GM12892 (cell line): ENCODE results near the gene RNF213.
"Not testable (repeated sequence)": the region's sequence is repeated elsewhere in the genome, so short reads cannot be mapped to it uniquely, and the experiment has no call there.

ENCODE experiments used
- DNase-seq: peaks from one replicate; pipeline ENCODE4 v3.0.0; 2011; ENCODE audit not compliant: insufficient read length
- FAIRE-seq: peaks from 2 replicates; lab custom pipeline; 2011; peaks lifted over from hg19 to GRCh38; lab: Jason Lieb, UNC
- POLR2A ChIP-seq: IDR thresholded peaks from 2 replicates; pipeline ENCODE4 v1.6.1; 2011; ENCODE audit warnings: low read depth, low read length, control low read depth
- POLR2AphosphoS5 ChIP-seq: IDR thresholded peaks from 2 replicates; pipeline ENCODE4 v1.6.1; 2011; ENCODE audit warnings: low read depth, low read length, control low read depth
- TAF1 ChIP-seq: IDR thresholded peaks from 2 replicates; pipeline ENCODE4 v1.6.1; 2011; ENCODE audit warnings: low read depth, mild to moderate bottlenecking, control low read depth, low read length, borderline replicate concordance

The RNF213 gene

DNA sequence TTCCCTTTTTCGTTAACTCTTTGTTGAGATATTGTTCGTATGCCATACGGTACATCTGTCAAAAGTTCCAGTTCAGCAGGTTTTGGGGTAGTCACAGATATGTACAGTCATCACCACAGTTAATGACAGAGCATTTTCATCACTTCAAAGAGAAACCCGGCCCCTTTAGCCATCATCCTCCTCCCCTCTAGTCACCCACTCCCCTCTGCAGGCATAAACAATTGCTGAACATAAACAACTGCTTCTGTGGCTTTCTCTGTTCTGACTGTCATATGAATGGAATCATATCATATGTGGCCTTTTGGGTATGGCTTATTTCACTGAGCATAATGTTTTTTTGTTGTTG lies 59.3 kb downstream of the RNF213 start:
- no peak for TF ChIP-seq POLR2AphosphoS5
- TF ChIP-seq POLR2A = no peak
- no peak for TF ChIP-seq TAF1
- FAIRE-seq = no peak
- DNase-seq = no peak

DNA sequence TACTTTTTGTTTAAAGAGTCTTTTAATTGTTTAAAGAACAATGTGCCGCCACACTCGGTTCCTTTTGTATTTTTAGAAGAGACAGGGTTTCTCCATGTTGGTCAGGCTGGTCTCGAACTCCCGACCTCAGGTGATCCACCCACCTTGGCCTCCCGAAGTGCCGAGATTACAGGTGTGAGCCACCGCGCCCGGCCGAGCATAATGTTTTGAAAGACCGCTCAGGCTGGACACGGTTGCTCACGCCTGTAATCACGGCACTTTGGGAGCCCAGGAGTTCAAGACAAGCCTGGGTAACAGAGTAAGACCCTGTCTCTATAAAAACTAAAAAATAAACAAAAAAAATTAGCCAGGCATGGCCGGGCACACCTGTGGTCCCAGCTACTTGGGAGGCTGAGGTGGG lies 59.8 kb downstream of the RNF213 start:
- TF ChIP-seq POLR2AphosphoS5 (no peak), TAF1 (no peak), POLR2A (no peak)
- no peak for DNase-seq
- no peak for FAIRE-seq

DNA sequence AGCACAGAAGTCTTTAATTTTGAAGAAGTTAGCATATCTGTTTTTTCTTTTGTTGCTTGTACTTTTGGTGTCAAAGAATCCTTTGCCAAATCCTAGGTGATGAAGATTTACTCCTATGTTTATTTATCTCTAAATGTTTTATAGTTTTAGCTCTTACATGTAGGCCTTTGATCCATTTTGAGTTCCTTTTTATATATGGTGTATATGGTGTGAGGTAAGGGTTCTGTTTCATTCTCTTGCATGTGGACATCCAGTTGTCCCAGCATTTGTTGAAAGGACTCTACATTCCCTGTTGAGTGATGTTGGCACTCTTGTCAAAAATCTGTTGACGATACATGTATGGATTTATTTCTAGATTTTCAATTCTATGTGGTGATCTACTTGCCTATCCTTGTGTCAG lies 62.2 kb downstream of the RNF213 start:
- no peak for DNase-seq
- no peak for FAIRE-seq

DNA sequence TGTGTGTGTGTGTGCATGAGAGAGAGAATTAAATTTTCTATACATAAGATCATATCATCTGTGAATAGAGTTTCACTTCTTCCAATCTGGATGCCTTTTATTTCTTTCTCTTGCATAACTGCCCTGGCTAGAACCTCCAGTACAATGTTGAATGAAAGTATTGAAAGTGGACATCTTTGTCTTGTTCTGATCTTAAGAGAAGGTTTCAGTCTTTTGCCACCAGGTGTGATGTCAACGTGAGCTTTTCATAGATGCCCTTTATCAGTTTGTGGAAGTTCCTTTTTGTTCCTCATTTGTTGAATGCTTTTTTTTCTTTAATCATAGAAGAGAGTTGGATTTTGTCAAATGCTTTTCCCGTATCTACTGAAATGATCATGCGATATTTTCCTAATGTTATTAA lies 63.3 kb downstream of the RNF213 start:
- DNase-seq (no peak), FAIRE-seq (no peak)
- TF ChIP-seq POLR2A (no peak), POLR2AphosphoS5 (no peak), TAF1 (no peak)

More for the DNA sequence above, 62.2 kb downstream of the RNF213 start:
- TF ChIP-seq TAF1 (no peak), POLR2A (no peak), POLR2AphosphoS5 (no peak)

DNA sequence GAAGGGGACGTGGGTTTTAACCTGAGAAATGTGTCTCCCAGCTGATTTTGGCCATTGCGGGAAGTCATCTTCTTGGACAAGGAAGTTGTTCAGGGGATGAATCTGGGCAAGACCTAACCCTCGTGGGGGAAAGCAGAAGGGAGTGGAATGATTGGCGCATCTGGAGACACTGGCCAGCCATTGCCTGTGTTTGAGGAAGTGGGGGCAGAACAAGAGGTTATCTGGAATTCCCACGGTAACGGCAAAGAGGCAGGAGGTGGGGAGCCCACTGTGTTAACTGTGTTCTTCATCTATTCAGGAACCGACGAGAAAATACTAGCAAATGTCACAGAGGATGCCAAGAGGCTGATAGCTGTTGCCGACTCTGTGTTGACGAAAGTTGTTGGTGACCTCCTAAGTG lies 66.9 kb downstream of the RNF213 start:
- FAIRE-seq (no peak), DNase-seq (no peak)
- TF ChIP-seq TAF1 (no peak), POLR2A (no peak), POLR2AphosphoS5 (no peak)

DNA sequence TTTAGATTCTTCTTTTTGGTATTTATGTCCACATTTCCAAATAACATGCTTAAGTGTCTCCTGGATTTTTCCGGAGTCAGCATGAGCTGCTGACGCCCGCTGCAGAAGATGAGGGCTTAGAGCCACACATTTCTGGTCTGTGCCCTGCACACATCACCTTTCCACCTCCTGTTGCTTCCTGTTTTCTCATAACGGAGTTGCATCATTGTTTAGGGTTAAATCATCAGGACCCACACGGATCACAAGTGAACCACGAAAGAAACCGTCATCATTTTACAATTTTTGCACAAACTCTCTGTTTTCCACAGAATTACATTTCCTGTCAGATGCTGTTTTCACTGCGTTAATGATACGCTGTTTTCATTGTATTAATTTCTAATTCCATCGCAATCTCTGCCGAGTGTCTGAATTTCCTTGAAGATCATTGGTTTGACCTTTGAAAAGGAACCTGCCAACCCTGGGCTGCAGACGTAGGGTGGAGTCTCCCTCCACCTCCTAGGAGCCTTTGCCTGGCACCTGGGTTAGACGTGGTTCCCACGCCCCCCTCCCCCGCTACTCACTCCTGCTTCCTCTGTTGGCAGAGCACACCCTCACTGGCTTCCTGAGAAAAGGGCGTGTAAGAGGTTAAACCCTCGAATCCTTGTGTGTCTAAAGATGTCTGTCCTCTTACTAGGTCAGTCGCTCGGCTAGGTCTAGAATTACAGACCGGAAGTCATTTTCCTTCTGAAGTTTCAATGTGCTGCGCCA lies 68.2 kb downstream of the RNF213 start:
- TF ChIP-seq POLR2AphosphoS5 = no peak
- TF ChIP-seq TAF1 = no peak
- TF ChIP-seq POLR2A = no peak
- no peak for FAIRE-seq
- DNase-seq = no peak

DNA sequence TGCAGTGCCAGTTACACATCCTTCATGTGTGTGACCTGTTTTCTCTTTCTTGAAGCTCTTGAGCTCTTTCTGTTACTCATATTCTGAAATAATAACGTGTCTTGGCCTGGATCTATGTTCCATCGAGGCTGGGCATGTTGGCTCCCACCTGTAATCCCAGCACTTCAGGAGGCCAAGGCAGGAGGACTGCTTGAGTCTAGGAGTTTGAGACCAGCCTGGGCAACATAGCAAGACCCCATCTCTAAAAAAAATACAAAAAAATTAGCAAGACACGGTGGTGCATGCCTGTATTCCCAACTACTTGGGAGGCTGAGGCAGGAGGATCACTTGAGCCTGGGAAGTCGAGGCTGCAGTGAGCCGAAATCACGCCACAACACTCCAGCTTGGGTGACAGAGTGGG lies 68.8 kb downstream of the RNF213 start:
- FAIRE-seq = not testable (repeated sequence)

DNA sequence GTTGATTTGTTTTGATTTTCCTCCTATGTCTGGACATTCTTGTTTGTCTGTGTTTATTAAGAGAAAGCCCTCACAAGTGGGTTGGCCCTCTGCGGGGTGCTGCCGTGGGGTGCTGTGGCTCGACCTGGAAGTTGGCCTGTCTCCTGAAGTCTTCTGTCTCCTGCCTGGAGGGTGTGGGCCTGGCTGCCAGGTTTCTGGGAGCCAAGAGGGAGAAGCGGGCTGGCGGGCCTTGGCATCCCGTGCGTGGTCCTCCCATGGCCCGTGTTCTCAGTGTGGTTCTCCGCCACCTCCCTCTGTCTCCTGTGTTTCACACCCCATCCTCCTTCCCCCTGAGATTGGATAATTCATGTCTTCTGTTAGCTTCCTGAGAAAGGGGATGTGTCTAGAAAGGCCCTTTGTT lies 69.6 kb downstream of the RNF213 start:
- no peak for TF ChIP-seq POLR2AphosphoS5
- no peak for TF ChIP-seq POLR2A
- no peak for TF ChIP-seq TAF1
- no peak for FAIRE-seq
- DNase-seq = no peak

More for the DNA sequence above, 68.8 kb downstream of the RNF213 start:
- DNase-seq = not testable (repeated sequence)

DNA sequence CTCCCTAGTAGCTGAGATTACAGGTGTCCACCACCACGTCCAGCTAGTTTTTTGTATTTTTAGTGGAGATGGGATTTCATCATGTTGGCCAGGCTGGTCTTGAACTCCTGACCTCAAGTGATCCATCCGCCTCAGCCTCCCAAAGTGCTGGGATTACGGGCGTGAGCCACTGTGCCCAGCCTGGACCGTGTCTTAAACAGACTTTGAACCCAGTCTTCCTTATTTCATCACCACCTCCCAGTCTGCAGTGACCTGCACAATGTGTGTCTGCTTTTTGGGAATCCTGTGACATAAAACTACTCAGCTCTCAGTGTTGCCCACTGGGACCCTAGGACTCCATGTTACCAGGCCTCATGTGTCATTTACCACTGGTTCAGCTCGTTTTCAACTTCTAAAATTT lies 70.3 kb downstream of the RNF213 start:
- not testable (repeated sequence) for FAIRE-seq, DNase-seq

DNA sequence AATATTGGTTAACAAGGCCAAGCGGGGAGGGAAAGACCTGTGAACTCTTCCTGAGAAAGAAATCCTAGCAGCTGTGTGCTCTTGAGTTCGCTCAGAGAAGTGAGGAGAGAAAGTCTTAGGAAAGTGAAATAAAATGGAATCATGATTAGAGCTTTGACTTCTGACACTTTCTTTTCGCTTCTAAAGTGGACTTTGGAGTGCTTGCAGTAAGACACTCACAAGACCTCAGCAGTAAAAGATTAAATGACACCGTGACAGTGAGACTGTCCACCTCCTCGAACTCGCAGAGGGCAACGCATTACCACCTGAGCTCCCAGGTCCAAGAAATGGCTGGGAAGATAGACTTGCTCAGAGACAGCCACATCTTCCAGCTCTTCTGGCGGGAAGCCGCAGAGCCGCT lies 71.2 kb downstream of the RNF213 start:
- TF ChIP-seq TAF1 = no peak
- no peak for TF ChIP-seq POLR2A
- no peak for TF ChIP-seq POLR2AphosphoS5
- no peak for DNase-seq
- FAIRE-seq = no peak

DNA sequence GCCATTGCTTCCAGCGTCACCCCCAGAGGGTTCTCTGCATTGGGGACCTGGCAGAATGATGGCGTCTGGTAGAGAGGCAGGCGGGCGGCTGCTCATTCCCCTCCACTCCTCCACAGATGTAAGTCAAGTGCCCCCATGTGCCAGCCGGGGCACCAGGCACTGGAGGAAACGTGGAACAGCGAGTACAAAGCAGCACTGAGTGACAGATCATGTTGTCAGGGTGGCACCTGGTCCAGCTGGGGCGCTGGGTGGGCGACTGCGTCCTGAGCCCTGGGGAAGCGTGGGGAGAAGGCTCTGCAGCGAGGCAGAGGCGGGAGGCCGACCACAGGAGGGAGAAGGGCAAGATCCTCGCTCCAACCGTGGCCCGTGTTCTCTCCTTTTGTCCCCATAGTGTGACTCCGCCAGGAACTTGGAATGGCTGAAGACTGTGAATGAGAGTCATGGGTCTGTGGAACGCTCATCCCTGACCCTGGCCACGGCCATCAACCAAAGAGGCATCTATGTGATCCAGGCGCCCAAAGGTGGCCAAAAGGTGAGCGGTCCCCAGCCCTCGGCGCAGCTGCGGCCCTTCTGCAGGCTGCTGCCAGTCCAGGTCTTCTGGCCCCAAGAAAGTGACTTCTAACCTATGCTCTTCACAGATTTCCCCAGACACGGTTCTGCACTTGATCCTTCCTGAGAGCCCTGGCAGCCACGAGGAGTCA lies 76.7 kb downstream of the RNF213 start:
- FAIRE-seq (no peak), DNase-seq (no peak)
- no peak for TF ChIP-seq POLR2AphosphoS5

DNA sequence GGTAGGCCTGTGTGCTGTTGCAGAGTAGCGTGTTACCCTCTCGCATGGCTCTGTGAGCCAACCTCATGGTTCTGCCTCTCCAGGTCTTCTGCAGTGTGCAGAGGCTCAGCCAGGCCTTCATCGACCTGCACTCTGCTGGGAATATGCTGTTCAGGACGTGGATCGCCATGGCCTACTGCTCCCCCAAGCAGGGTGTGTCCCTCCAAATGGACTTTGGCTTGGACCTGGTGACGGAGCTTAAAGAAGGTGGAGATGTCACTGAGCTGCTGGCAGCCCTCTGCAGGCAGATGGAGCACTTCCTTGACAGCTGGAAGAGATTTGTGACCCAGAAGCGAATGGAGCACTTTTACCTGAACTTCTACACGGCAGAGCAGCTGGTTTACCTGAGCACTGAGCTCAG lies 78.5 kb downstream of the RNF213 start:
- no peak for FAIRE-seq
- no peak for DNase-seq

More for the DNA sequence above, 78.5 kb downstream of the RNF213 start:
- TF ChIP-seq TAF1 (no peak), POLR2AphosphoS5 (no peak), POLR2A (no peak)
